Left renal pelvis (tissue), 4 donors: ENCODE data around the gene DAGLA. TPM values are rescaled to one million over a fixed set of nuclear protein-coding genes. Genes with fewer than 3 reads are reported as not detected.
A peak's percentile ranks its signal among the peaks of the same experiment; 100 is the strongest.

Source experiments
- DNase-seq, 4 donors: peaks; one replicate each; pipeline ENCODE4 v3.0.0-alpha.2; 2013; ENCODE audit warnings: low read depth in 4 of 4, low spot score in 3 of 4
- polyA plus RNA-seq, 4 donors: library from polyadenylated mRNA; unstranded; fragments of 120-200 nt; gene quantifications; one replicate each; pipeline ENCODE4 v1.2.1, GENCODE V29; 2013; ENCODE audit not compliant: insufficient read length in 4 of 4

DAGLA gene
- polyA plus RNA-seq, 4 donors = 3.0 to 4.2 (median 3.3) TPM

- no peak for DNase-seq
Measured at GRCh38 chr11:61776561-61777075, 96.4 kb downstream of the DAGLA start.

DNA sequence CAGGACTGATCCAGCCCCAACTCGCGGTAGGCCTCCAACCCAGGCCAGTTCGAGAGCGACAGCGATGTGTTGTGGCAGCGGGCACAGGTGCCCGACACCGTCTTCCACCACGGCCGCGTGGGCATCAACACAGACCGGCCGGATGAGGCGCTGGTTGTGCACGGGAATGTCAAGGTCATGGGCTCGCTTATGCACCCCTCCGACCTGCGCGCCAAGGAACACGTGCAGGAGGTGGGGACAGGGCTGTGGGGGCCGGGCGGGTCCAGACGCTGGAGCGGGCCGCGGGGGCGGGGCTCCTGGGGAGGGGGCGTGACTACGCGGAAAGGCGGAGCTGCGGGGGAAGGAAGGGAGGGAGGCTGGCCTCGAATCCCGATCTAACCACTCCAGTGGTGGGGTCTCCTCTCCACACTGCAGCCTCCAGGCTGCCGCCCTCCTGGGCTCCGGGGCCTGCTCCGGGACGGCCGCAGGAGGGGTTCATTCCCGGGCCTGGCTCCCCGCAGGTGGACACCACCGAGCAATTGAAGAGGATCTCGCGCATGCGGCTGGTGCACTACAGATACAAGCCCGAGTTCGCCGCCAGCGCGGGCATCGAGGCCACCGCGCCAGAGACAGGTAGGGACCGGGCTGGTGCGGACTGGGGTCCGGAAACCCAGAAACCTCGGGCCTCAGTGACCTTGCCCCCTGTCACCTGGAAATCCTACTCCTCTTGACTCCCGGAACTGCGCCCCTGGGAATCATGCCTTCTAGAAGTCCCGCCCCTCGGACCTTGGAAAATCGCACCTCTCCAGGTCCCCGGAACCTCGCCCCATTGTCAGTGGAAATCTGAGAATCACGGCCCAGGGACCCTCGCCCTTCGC lies 97.3 kb downstream of the DAGLA start:
- DNase-seq = no peak

- DNase-seq = no peak
Measured at GRCh38 chr11:61778357-61778886, 98.2 kb downstream of the DAGLA start.

- no peak for DNase-seq
Measured at GRCh38 chr11:61778920-61779650, 98.9 kb downstream of the DAGLA start.

GRCh38 chr11:61779666-61780525 lies 99.7 kb downstream of the DAGLA start:
- no peak for DNase-seq

DNA sequence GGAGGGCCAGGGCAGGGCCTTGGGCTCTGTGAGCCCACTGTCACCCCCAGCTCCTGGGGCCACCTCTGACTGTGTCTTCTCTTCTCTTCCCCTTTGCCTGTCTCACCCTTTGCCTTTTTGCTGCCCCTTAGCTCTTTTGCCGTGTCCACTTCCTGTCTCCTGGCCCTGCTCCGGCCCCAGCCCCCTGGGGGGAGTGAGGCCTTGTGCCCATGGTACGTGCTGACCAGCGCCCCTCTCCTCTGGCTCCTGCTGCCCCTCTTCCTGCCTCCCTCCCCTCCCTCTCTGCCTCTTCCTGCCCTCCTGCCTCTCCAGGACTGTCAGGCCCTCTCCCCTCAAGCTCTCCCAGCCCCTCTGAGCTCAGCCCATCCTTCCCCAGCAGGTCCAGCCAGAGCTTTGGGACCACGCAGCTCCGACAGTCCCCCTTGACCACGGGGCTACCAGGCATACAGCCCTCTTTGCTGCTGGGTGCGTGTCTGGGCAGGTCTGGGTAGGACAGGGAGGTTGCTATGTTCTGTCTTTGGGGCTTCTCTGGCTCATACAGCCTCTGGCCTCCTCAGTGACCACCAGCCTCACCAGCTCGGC lies 100.5 kb downstream of the DAGLA start:
- DNase-seq = no peak

GRCh38 chr11:61781585-61781984 lies 101.4 kb downstream of the DAGLA start:
- no peak for DNase-seq

GRCh38 chr11:61782299-61782698 lies 102.1 kb downstream of the DAGLA start:
- no peak for DNase-seq

GRCh38 chr11:61782841-61783240 lies 102.7 kb downstream of the DAGLA start:
- no peak for DNase-seq

- DNase-seq = no peak
Measured at GRCh38 chr11:61783717-61784505, 103.7 kb downstream of the DAGLA start.

GRCh38 chr11:61784506-61784805 lies 104.3 kb downstream of the DAGLA start:
- DNase-seq = no peak

DNA sequence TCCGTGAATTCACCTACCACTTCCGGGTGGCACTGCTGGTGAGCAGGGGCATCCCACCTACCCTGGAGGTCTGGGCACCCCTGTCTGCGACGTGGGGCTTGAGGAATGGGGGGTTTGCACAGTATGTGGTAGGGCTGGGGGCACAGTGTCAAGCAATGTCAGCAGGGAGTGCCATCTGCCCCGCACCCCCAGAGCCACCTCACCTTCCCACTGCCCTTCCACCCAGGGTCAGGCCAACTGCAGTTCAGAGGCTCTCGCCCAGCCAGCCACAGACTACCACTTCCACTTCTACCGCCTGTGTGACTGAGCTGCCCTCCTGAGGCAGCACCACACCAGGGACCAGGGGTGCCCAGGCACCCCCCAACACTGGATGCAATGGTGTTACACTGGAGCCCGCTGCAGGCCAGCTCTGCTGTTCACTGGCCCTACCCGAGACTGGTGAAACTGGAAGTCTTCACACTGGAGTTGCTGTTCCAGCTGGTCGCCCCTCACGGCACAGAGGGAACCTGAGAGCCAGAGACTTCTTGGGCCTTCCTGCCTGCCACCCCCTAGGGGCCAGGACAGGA lies 105.7 kb downstream of the DAGLA start:
- no peak for DNase-seq

DNA sequence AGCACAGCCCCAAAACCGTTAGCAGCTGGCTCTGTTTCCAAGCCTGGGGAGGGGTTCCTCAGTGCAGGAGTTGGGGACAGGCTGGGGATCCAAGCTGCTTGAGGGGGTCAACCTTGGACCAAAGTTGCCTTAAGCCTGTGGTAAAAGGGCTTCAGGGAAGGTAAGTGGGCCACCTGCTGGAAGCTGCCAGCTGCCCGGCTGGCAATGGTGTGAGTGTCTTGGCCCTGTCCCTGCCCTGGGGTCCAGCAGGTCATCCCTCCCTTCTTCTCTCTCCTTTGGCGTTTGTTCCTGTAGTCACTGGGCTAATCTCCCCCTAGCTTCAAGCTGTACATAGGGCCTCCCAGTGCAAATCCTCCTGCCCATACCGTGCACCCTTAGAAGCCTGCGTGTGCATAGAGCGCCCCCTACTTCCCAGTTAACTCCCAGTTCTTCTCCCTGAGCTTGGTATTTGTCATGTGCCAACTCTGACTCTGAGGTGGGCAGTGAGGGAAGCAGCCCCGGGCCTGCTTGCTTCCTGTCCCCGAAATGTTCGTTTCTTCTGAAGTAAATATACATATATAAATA lies 107.8 kb downstream of the DAGLA start:
- DNase-seq = no peak

GRCh38 chr11:61791737-61792309 lies 111.6 kb downstream of the DAGLA start:
- peak in 1 of 4 donors; percentile 65 for DNase-seq

DNA sequence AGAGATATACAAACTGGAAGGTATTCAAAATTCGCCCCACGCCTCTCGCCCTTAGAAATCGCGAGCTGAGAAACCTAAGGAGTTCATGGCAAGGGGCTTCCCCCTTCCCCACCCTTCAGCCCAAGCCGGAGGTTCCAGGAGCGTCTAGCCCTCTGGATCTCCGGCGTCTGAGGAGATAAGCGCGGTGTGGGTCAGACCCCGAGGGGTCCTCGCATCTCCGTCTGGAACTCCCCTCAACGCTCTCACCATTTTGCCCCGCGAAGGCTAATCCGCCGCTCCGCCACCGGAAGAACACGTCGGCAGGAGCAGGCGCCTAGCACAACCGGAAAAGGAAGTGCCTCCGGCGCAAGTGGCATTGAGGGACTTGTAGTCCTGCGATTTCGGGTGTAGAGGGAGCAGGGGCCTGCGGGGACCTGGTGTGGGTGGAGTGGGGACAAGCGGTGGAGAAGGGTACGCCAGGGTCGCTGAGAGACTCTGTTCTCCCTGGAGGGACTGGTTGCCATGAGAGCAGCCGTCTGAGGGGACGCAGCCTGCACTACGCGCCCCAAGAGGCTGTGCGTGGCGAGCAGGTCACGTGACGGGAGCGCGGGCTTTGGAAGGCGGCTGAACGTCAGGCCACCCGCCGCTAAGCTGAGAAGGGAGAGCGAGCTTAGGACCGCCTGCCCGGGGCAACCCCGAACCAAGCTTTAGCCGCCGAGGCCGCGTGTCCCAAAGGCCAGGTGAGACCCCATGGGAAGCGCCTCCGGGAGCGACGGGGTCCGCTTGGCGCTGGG lies 112.3 kb downstream of the DAGLA start, which contains the start of the genes FEN1 and TMEM258:
Gene FEN1, plus strand, starts transcription at position 602 of the 773 bp plus-strand sequence. CDS start 2,451 bp downstream, outside the sequence.
Gene TMEM258, minus strand, starts transcription at position 290 of the 773 bp plus-strand sequence. Its CDS starts 41 bp downstream, at position 249.
- DNase-seq = peak in 2 of 4 donors; percentile 79 to 95

- DNase-seq = no peak
Measured at GRCh38 chr11:61793083-61793828, 113.1 kb downstream of the DAGLA start.

DNA sequence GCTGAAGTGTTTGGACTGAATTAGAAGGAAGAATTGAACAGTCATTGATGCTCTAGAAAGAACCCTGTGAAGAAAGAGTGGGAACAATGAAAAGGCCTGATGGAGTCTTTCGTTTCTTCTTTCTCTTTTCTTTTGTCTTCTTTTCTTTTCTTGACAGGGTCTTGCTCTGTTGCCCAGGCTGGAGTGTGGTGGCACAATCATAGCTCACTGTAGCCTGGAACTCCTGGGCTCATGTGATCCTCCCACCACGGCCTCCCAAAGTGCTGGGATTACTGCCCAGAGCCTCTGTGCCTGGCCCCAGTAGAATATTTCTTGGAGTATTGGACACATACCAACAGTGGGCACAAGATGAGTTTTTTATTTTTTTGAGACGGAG lies 113.6 kb downstream of the DAGLA start:
- no peak for DNase-seq
